T-cell (primary cell): ENCODE measurements around the gene PTCH1. TPM values are rescaled to one million over a fixed set of nuclear protein-coding genes. Genes with fewer than 3 reads are reported as not detected.

Experiments
- ATAC-seq, 4 experiments: fragments of 200-7000 bp in 3 of 4; fragments of 150-1000 bp in 1 of 4; cut with Tn5 transposase; replicated peaks in 1 of 4; 1 replicate in 3 of 4; 2 replicates in 1 of 4; pipeline ENCODE4 v1.10.0; 2021; ENCODE audit warnings: moderate library complexity in 3 of 4, mild to moderate bottlenecking in 2 of 4, moderate number of reproducible peaks in 1 of 4
- CTCF ChIA-PET, 2 donors: fragments of 300-600 bp; sonication (Branson Sonifier 250); formaldehyde crosslinking; loops; one replicate each; lab custom pipeline; 2022; ENCODE audit warnings: antibody characterized with exemption in 2 of 2; lab: Charles Lee
- POLR2A ChIA-PET, 2 donors: fragments of 300-600 bp; sonication (Branson Sonifier 250); formaldehyde crosslinking; loops; one replicate each; lab custom pipeline; 2022; ENCODE audit warnings: antibody characterized with exemption in 2 of 2; lab: Charles Lee
- DNase-seq, 35 experiments: peaks; one replicate each; pipeline versions ENCODE4 v3.0.0 to v3.0.0-alpha.2; 2013 to 2023
- H3K27ac ChIP-seq: one replicate; pipeline ENCODE4 v1.5.1; 2013; ENCODE audit warnings: low read length
- H3K27me3 ChIP-seq, 2 experiments: replicated peaks in 1 of 2; 1 replicate in 1 of 2; 2 replicates in 1 of 2; pipeline versions ENCODE4 v1.6.1 to v1.7.0; 2013; ENCODE audit warnings: low read length in 1 of 2, mixed read lengths in 1 of 2; ENCODE audit not compliant: control insufficient read depth in 2 of 2, insufficient read depth in 2 of 2; ENCODE audit errors: extremely low read depth in 1 of 2
- H3K36me3 ChIP-seq, 2 donors: 1 replicate in 1 of 2; 2 replicates in 1 of 2; pipeline versions ENCODE4 v1.6.1 to v1.7.0; 2013; ENCODE audit warnings: low read length in 1 of 2; ENCODE audit not compliant: control insufficient read depth in 2 of 2, insufficient read depth in 1 of 2; ENCODE audit errors: extremely low read depth in 1 of 2
- H3K4me1 ChIP-seq, 2 experiments: 1 replicate in 1 of 2; 2 replicates in 1 of 2; pipeline versions ENCODE4 v1.6.1 to v1.7.0; 2013; ENCODE audit warnings: low read length in 2 of 2, mixed read lengths in 1 of 2; ENCODE audit not compliant: insufficient read depth in 2 of 2, control insufficient read depth in 1 of 2; ENCODE audit errors: extremely low read depth in 1 of 2
- H3K4me3 ChIP-seq, 2 donors: 1 replicate in 1 of 2; 2 replicates in 1 of 2; pipeline versions ENCODE4 v1.5.1 to v1.7.0; 2013; ENCODE audit warnings: mild to moderate bottlenecking in 2 of 2, low read length in 1 of 2, moderate library complexity in 1 of 2; ENCODE audit not compliant: control insufficient read depth in 1 of 2; ENCODE audit errors: extremely low read depth in 1 of 2
- H3K9me3 ChIP-seq: 2 replicates; pipeline ENCODE4 v1.7.0; 2013
- H3K27ac Mint-ChIP-seq, 2 donors: one replicate each; pipeline ENCODE4 v1.8.0; 2020 to 2021; ENCODE audit warnings: mild to moderate bottlenecking in 2 of 2, mixed read lengths in 2 of 2
- H3K27me3 Mint-ChIP-seq, 2 donors: one replicate each; pipeline ENCODE4 v1.8.0; 2021 to 2022; ENCODE audit warnings: mixed read lengths in 2 of 2
- H3K36me3 Mint-ChIP-seq: one replicate; pipeline ENCODE4 v1.8.0; 2021; ENCODE audit warnings: mixed read lengths
- H3K4me1 Mint-ChIP-seq, 3 donors: one replicate each; pipeline ENCODE4 v1.8.0; 2020 to 2022; ENCODE audit warnings: mixed read lengths in 3 of 3, mild to moderate bottlenecking in 1 of 3
- H3K4me3 Mint-ChIP-seq, 3 donors: one replicate each; pipeline ENCODE4 v1.8.0; 2020 to 2022; ENCODE audit warnings: mild to moderate bottlenecking in 3 of 3, mixed read lengths in 3 of 3, moderate library complexity in 3 of 3
- H3K9me3 Mint-ChIP-seq, 3 donors: one replicate each; pipeline ENCODE4 v1.8.0; 2020 to 2022; ENCODE audit warnings: mixed read lengths in 3 of 3
- WGBS: methylation state at CpG from one replicate; pipeline ENCODE4 v1.1.5; 2013; ENCODE audit warnings: missing lambda C conversion rate; ENCODE audit not compliant: insufficient coverage; 5-methylcytosine and 5-hydroxymethylcytosine counted together
- total RNA-seq, 35 experiments: library from RNA in 6 of 35; stranded (reverse) in 6 of 35; fragments of 120-200 nt in 1 of 35; gene quantifications; one replicate each; pipeline versions ENCODE4 v1.2.1 to v1.2.4 and lab custom pipeline; 2013 to 2026

PTCH1 gene
- total RNA-seq, 5 donors from 2014 or later (not counting 1 experiment from before 2014, with no cell fraction given), result 23.4 to 35.5 (median 29.2) TPM

DNA sequence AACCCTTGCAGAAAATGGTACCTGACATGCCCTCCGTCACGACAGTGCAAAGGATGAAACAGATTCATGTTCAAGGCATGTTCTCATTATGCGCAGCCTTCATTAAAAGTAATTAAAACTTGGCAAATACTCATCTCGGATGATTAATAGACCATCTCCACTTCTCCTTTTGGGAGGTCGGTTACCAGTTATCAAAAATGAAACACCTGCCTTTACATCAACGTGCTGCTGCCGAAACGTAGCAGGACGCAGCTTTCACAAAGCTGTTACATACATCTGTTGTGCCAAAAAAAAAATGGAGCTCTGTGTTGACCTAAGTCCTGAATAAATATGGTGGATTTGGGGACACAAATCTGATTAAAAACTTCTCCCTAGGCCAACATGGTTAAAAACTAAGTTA is 75.7 kb downstream of the PTCH1 start:
- Mint-ChIP-seq H3K4me3 (no peak overlapping the region), H3K4me1 (peaks cover 0 to 1% (median 0%) of the 10 kb centered on the region in 3 donors), H3K27me3 (no peaks in the 10 kb centered on the region), H3K36me3 (peaks cover 9% of the 10 kb centered on the region), H3K9me3 (no peaks in the 10 kb centered on the region), H3K27ac (no peak overlapping the region)
- POLR2A ChIA-PET, result no interaction called here
- no peak overlapping the region for H3K27ac ChIP-seq
- ATAC-seq, result no peak
- H3K36me3 ChIP-seq, result peaks cover 0 to 11% of the 10 kb centered on the region in 2 donors
- CTCF ChIA-PET, result no interaction called here
- H3K4me1 ChIP-seq, result no peaks in the 10 kb centered on the region
- no peaks in the 10 kb centered on the region for H3K9me3 ChIP-seq
- no peak for DNase-seq
- H3K4me3 ChIP-seq, result no peak overlapping the region
- WGBS, result 78% methylated on average over 3 of the region's 9 CpGs
- no peaks in the 10 kb centered on the region for H3K27me3 ChIP-seq

DNA sequence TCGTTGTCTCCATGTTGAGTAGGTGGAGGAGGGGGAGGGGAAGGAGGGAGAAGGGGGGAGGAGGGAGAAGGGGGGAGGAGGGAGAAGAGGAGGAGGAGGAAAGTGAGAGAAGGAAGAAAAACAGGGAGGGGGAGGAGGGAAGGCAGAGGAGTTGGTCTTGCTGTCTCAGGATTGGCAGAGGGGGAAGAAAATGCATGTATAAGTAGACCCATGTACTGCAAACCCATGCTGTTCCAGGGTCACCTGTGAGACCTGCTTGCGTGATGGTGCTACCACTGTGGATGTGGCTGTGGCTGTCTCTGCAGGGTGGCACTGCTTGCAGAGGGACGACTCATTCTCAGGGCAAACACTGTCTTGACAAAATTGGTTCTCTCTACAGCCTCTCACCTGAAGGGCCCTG is 76.3 kb downstream of the PTCH1 start:
- CTCF ChIA-PET, result no interaction called here
- H3K36me3 Mint-ChIP-seq, result peaks cover 6% of the 10 kb centered on the region
- H3K4me1 Mint-ChIP-seq, result peaks cover 0 to 2% (median 2%) of the 10 kb centered on the region in 3 donors

DNA sequence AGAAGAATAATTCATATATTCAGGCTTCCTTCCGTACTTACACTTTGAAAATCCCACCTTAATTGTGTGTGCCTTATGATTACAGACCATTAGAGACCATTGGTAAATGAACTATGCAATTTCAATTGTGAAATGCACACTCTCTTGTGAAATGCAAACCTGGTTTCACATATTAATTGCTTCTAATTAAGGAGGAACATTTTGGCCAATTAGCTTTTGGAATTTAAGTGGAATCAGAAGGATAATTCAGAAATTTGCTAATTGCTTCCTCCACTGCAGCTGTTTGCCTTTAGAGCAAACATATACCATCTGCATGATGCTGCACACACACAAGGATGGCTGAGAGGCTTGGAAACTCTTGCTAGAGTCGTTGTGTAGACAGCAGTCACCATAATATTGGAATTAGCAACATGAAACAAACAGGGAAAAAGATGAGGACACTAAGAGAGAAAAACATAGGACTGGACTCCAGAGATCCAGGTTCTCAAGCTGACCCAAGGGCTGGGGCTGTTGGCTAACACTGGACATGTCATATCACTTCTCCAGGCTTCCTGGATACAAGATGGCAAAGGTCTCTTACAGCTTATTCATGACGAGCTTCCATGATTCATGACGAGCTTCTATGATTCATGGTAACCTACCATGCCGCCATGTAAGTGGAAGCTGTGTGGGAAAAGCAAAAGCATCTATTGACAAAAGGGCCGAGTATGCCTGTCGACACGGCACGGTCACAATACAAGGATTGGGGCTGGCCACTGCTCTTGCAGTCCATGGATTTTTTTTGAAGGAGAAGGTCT is 78.0 kb downstream of the PTCH1 start:
- Histone ChIP-seq H3K27me3 (no peaks in the 10 kb centered on the region), H3K9me3 (no peaks in the 10 kb centered on the region), H3K4me1 (no peaks in the 10 kb centered on the region), H3K4me3 (no peak overlapping the region), H3K27ac (no peak overlapping the region), H3K36me3 (no peaks in the 10 kb centered on the region)
- POLR2A ChIA-PET, result no interaction called here
- Mint-ChIP-seq H3K9me3 (no peaks in the 10 kb centered on the region), H3K27me3 (no peaks in the 10 kb centered on the region), H3K36me3 (no peaks in the 10 kb centered on the region), H3K4me1 (peaks cover 0 to 7% (median 4%) of the 10 kb centered on the region in 3 donors), H3K4me3 (no peak overlapping the region), H3K27ac (no peak overlapping the region)
- ATAC-seq (no peak), DNase-seq (no peak)
- 70% methylated on average over 4 of the region's 9 CpGs for WGBS
- CTCF ChIA-PET, result no interaction called here

More for the DNA sequence above, 76.3 kb downstream of the PTCH1 start:
- Mint-ChIP-seq H3K4me3 (no peak overlapping the region), H3K27me3 (no peaks in the 10 kb centered on the region), H3K27ac (no peak overlapping the region), H3K9me3 (no peaks in the 10 kb centered on the region)
- Histone ChIP-seq H3K4me1 (no peaks in the 10 kb centered on the region), H3K36me3 (peaks cover 0 to 8% of the 10 kb centered on the region in 2 donors), H3K4me3 (no peak overlapping the region), H3K27me3 (no peaks in the 10 kb centered on the region), H3K9me3 (no peaks in the 10 kb centered on the region), H3K27ac (no peak overlapping the region)
- DNase-seq, result no peak
- ATAC-seq, result no peak
- POLR2A ChIA-PET, result no interaction called here
- WGBS, result 90% methylated on average over 2 of the region's 3 CpGs

DNA sequence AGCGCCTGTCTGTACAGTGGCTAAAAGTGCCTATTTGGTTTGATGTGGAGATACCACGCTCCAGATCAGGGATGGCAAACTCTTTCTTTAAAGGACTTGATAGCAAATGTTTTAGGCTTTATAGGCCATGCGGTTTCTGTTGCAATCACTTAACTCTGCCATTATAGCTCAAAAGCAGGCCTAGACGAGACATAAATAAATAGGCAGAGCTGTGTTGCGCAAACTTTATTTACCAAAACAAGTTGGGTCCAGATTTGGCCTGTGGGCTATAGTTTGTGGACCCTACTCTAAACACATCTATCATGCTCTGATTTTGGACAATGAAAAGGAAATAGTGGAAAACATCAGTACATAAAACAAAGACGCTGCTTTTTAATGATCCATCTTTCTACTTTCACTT is 79.2 kb downstream of the PTCH1 start:
- H3K4me3 ChIP-seq, result no peak overlapping the region
- no peaks in the 10 kb centered on the region for H3K27me3 Mint-ChIP-seq
- H3K4me3 Mint-ChIP-seq, result no peak overlapping the region
- H3K36me3 ChIP-seq, result no peaks in the 10 kb centered on the region
- no peak overlapping the region for H3K27ac ChIP-seq
- no peak overlapping the region for H3K27ac Mint-ChIP-seq
- H3K4me1 Mint-ChIP-seq, result peaks cover 0 to 7% (median 4%) of the 10 kb centered on the region in 3 donors
- 68% methylated on average over 3 of the region's 6 CpGs for WGBS
- no peak for DNase-seq
- ATAC-seq, result no peak
- H3K9me3 Mint-ChIP-seq, result no peaks in the 10 kb centered on the region
- CTCF ChIA-PET, result no interaction called here
- H3K4me1 ChIP-seq, result no peaks in the 10 kb centered on the region
- no peaks in the 10 kb centered on the region for H3K9me3 ChIP-seq
- POLR2A ChIA-PET, result no interaction called here
- no peaks in the 10 kb centered on the region for H3K27me3 ChIP-seq
- no peaks in the 10 kb centered on the region for H3K36me3 Mint-ChIP-seq

DNA sequence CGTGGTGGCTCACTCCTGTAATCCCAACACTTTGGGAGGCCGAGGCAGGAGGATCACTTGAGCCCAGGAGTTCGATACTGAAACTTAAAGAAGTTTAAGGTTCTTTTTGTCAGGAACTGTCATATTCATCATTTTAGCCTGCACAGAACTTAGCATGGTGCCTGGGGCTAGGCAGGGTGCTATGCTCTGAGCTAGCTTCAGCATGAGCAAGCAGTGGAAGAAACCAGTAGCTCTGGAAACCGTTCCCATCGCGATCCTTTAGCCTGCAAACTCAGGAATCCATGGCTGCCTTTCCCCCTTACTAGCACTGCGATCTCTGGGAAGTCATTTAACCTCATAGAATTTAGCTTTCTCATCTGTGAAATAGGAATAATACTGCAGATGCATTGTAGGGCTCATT is 80.4 kb downstream of the PTCH1 start:
- POLR2A ChIA-PET, result no interaction called here
- no peak for DNase-seq
- Mint-ChIP-seq H3K27me3 (no peaks in the 10 kb centered on the region), H3K4me3 (no peak overlapping the region), H3K27ac (no peak overlapping the region), H3K4me1 (peaks cover 0 to 7% (median 4%) of the 10 kb centered on the region in 3 donors), H3K9me3 (no peaks in the 10 kb centered on the region), H3K36me3 (no peaks in the 10 kb centered on the region)
- Histone ChIP-seq H3K9me3 (no peaks in the 10 kb centered on the region), H3K4me3 (no peak overlapping the region), H3K27ac (no peak overlapping the region), H3K27me3 (no peaks in the 10 kb centered on the region), H3K4me1 (no peaks in the 10 kb centered on the region), H3K36me3 (no peaks in the 10 kb centered on the region)
- WGBS, result 89% methylated on average over 3 of the region's 7 CpGs
- CTCF ChIA-PET, result interaction anchor here in 1 of 2 donors (0.6 kb wide), 1 partner anchor 397 kb away, joined by 3 read pairs; no protein-coding TSS in a partner anchor
- no peak for ATAC-seq

DNA sequence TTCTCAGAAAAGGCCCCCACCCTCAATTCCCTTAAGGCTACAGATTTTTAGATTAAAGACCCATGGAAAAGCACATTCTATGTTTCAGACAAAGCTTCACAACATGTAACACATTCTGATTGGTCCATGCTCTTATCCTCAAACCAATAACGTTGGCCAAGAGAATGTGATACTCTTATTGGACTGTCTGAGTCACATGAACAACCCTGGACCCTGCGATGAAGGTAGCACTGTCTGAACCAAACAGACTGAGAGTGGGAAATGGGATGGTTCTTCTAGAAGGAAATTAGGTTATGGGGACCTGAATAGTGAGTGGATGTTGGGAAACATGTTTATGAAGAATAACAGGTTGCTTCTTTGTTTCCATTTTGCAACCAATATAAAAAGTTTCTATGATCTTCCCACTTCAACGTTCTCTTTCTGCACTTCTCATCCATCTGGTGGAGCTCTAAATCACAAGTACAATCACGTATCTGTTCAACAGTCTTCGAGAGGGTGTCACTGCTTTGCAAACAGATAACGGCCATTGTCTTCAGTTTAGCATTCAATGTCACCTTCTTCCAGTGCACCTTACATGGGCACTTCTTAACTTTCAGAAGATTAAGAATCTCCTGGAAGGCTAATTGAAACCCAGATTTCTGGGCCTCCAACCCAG is 81.6 kb downstream of the PTCH1 start:
- Mint-ChIP-seq H3K9me3 (peaks cover 0 to 2% (median 2%) of the 10 kb centered on the region in 3 donors), H3K4me1 (peaks cover 0 to 7% (median 4%) of the 10 kb centered on the region in 3 donors), H3K36me3 (no peaks in the 10 kb centered on the region), H3K27ac (no peak overlapping the region), H3K27me3 (no peaks in the 10 kb centered on the region), H3K4me3 (no peak overlapping the region)
- DNase-seq (peak in 1 of 35 experiments; percentile 30), ATAC-seq (peak in 1 of 4 experiments; percentile 61)
- Histone ChIP-seq H3K9me3 (no peaks in the 10 kb centered on the region), H3K27me3 (no peaks in the 10 kb centered on the region), H3K36me3 (no peaks in the 10 kb centered on the region), H3K27ac (no peak overlapping the region), H3K4me1 (no peaks in the 10 kb centered on the region), H3K4me3 (no peak overlapping the region)
- POLR2A ChIA-PET, result no interaction called here
- WGBS, result 47% methylated on average over 5 of the region's 6 CpGs
- CTCF ChIA-PET, result interaction anchor here in 1 of 2 donors (1.1 kb wide), 1 partner anchor 425 kb away, joined by 3 read pairs; no protein-coding TSS in a partner anchor
